ENCODE results near the gene TMCC1.

Gene TMCC1

GRCh38 chr3:129673897-129674797 lies 219.4 kb downstream of the TMCC1 start:
- no peak for DNase-seq

GRCh38 chr3:129673012-129673411 lies 220.5 kb downstream of the TMCC1 start:
- DNase-seq = no peak

GRCh38 chr3:129672412-129672811 lies 221.1 kb downstream of the TMCC1 start:
- DNase-seq = no peak

GRCh38 chr3:129665024-129665768 lies 228.3 kb downstream of the TMCC1 start:
- DNase-seq = no peak

- no peak for DNase-seq
These were observed 229.4 kb downstream of the TMCC1 start for GRCh38 chr3:129663930-129664646.

- no peak for DNase-seq
These were observed 230.5 kb downstream of the TMCC1 start for GRCh38 chr3:129663045-129663446.

GRCh38 chr3:129662191-129662608 lies 231.3 kb downstream of the TMCC1 start:
- no peak for DNase-seq

GRCh38 chr3:129661766-129662165 lies 231.7 kb downstream of the TMCC1 start:
- DNase-seq = no peak

- DNase-seq = no peak
These were observed 235.2 kb downstream of the TMCC1 start for GRCh38 chr3:129658110-129658843.

GRCh38 chr3:129657261-129658046 lies 236.1 kb downstream of the TMCC1 start:
- no peak for DNase-seq

GRCh38 chr3:129656659-129657247 lies 236.8 kb downstream of the TMCC1 start:
- DNase-seq = no peak

GRCh38 chr3:129655291-129655700 lies 238.2 kb downstream of the TMCC1 start:
- no peak for DNase-seq

- DNase-seq = no peak
These were observed 239.4 kb downstream of the TMCC1 start for GRCh38 chr3:129654131-129654530.

- DNase-seq = no peak
These were observed 240.5 kb downstream of the TMCC1 start for GRCh38 chr3:129653019-129653418.

GRCh38 chr3:129651435-129652202 lies 241.9 kb downstream of the TMCC1 start:
- DNase-seq = no peak

GRCh38 chr3:129650256-129650872 lies 243.1 kb downstream of the TMCC1 start:
- DNase-seq = no peak

- no peak for DNase-seq
These were observed 245.1 kb downstream of the TMCC1 start for GRCh38 chr3:129648391-129648790.

- no peak for DNase-seq
These were observed 248.2 kb downstream of the TMCC1 start for GRCh38 chr3:129645286-129645685.

- DNase-seq = no peak
These were observed 248.7 kb downstream of the TMCC1 start for GRCh38 chr3:129644836-129645235.

Measured in NCI-H187 treated with DMSO at 0.1 percent for 48 hours (cell line).